HepG2 (cell line): ENCODE measurements around the gene RPP21. TPM values are rescaled to one million over a fixed set of nuclear protein-coding genes. Genes with fewer than 3 reads are reported as not detected.
A peak's percentile ranks its signal among the peaks of the same experiment; 100 is the strongest.

Experiments
- ATAC-seq: fragments of 200-7000 bp; cut with Tn5 transposase; 3 replicates; pipeline ENCODE4 v1.9.1; 2020; ENCODE audit warnings: mild to moderate bottlenecking, moderate library complexity
- BruUV-seq: library from RNA; stranded (reverse); fragments of 400-500 nt; replicated peaks from 2 replicates; lab custom pipeline; 2021; lab: Mats Ljungman, UMichigan
- CTCF ChIA-PET: fragments of 300-600 bp; formaldehyde crosslinking; extraction: SDS; loops from one replicate; lab custom pipeline; 2021; ENCODE audit warnings: low total read pairs, inconsistent platforms, low intra/inter-chr PET ratio; lab: Yijun Ruan, JAX
- POLR2A ChIA-PET: fragments of 350-600 bp; sonication (Branson Sonifier 250); formaldehyde crosslinking; loops from one replicate; lab custom pipeline; 2020; ENCODE audit warnings: antibody characterized with exemption, inconsistent platforms; lab: Yijun Ruan, JAX
- DNase-seq: peaks from one replicate; pipeline ENCODE4 v3.0.0-alpha.2; 2015; ENCODE audit warnings: low spot score
- FAIRE-seq: peaks from 3 replicates; lab custom pipeline; 2011; peaks lifted over from hg19 to GRCh38; lab: Jason Lieb, UNC
- H2AFZ ChIP-seq: one replicate; pipeline ENCODE4 v1.6.1; 2011; ENCODE audit warnings: low read length, inconsistent platforms
- H3K27ac ChIP-seq: fragments of 300-600 bp; 3 replicates; pipeline ENCODE4 v1.8.0; 2011; ENCODE audit warnings: mixed run types, mild to moderate bottlenecking, mixed read lengths, low read length, inconsistent platforms; ENCODE audit not compliant: insufficient read depth; ENCODE audit errors: extremely low read length
- H3K27me3 ChIP-seq, 2 experiments: fragments of 200-600 bp in 1 of 2; 2 replicates in 1 of 2; 3 replicates in 1 of 2; pipeline versions ENCODE4 v1.6.0 to v1.8.0; 2011; ENCODE audit warnings: low read length in 2 of 2, mild to moderate bottlenecking in 2 of 2, moderate library complexity in 2 of 2, inconsistent platforms in 1 of 2; ENCODE audit not compliant: insufficient read depth in 2 of 2, control insufficient read depth in 1 of 2
- H3K36me3 ChIP-seq, 2 experiments: fragments of 200-600 bp in 1 of 2; replicated peaks in 1 of 2; 2 replicates in 1 of 2; 3 replicates in 1 of 2; pipeline versions ENCODE4 v1.5.1 to v1.8.0; 2011; ENCODE audit warnings: low read length in 2 of 2, inconsistent platforms in 1 of 2; ENCODE audit not compliant: insufficient read depth in 2 of 2, control insufficient read depth in 1 of 2
- H3K4me1 ChIP-seq: 2 replicates; pipeline ENCODE4 v1.5.1; 2012; ENCODE audit warnings: low read length, inconsistent platforms; ENCODE audit not compliant: insufficient read depth
- H3K4me2 ChIP-seq: 2 replicates; pipeline ENCODE4 v1.6.0; 2011; ENCODE audit warnings: low read depth, low read length, inconsistent platforms
- H3K4me3 ChIP-seq, 3 experiments: fragments of 200-600 bp in 1 of 3; sonication (generic), shearing (Covaris generic) in 1 of 3; replicated peaks in 1 of 3; 2 replicates each; pipeline ENCODE4 v1.5.1; 2011 to 2016; ENCODE audit warnings: low read length in 3 of 3, inconsistent platforms in 2 of 3, low read depth in 2 of 3, mild to moderate bottlenecking in 2 of 3, control low read depth in 1 of 3, mixed read lengths in 1 of 3; ENCODE audit not compliant: insufficient read depth in 1 of 3
- H3K79me2 ChIP-seq: one replicate; pipeline ENCODE4 v1.6.1; 2011; ENCODE audit warnings: low read length, inconsistent platforms; ENCODE audit not compliant: insufficient read depth
- H3K9ac ChIP-seq: 2 replicates; pipeline ENCODE4 v1.6.0; 2011; ENCODE audit warnings: mild to moderate bottlenecking, low read depth, low read length, inconsistent platforms; ENCODE audit not compliant: insufficient read depth
- H3K9me3 ChIP-seq: 2 replicates; pipeline ENCODE4 v1.5.1; 2012; ENCODE audit warnings: mild to moderate bottlenecking, low read length
- H4K20me1 ChIP-seq: 2 replicates; pipeline ENCODE4 v1.6.0; 2011; ENCODE audit warnings: inconsistent platforms, mild to moderate bottlenecking, low read length, moderate library complexity; ENCODE audit not compliant: insufficient read depth
- EEA1 ChIP-seq: sonication (generic); formaldehyde crosslinking; IDR thresholded peaks from 2 replicates; pipeline ENCODE4 v1.5.1; 2020; ENCODE audit warnings: mild to moderate bottlenecking, missing genetic modification reagents, borderline replicate concordance
- FOSL1 ChIP-seq: sonication (generic); formaldehyde crosslinking; IDR thresholded peaks from 2 replicates; pipeline ENCODE4 v1.9.0; 2021; ENCODE audit warnings: missing genetic modification reagents, borderline replicate concordance
- GTF2F1 ChIP-seq: fragments of 150-350 bp; IDR thresholded peaks from 2 replicates; pipeline ENCODE4 v1.6.1; 2014; ENCODE audit warnings: low read length
- HDAC1 ChIP-seq: sonication (generic); formaldehyde crosslinking; IDR thresholded peaks from 2 replicates; pipeline ENCODE4 v1.5.1; 2020; ENCODE audit warnings: mild to moderate bottlenecking, missing genetic modification reagents
- MAFG ChIP-seq: sonication (generic); formaldehyde crosslinking; IDR thresholded peaks from 2 replicates; pipeline ENCODE4 v1.5.1; 2020; ENCODE audit warnings: mild to moderate bottlenecking, missing genetic modification reagents
- TCF7 ChIP-seq: sonication (generic); IDR thresholded peaks from 2 replicates; pipeline ENCODE4 v1.6.1; 2016; ENCODE audit warnings: antibody characterized with exemption, low read depth
- U2AF1 ChIP-seq: fragments of 200-400 bp; formaldehyde crosslinking; optimal IDR thresholded peaks from 2 replicates; pipeline ENCODE3; 2017; ENCODE audit warnings: mild to moderate bottlenecking, low read depth, low read length
- ZKSCAN1 ChIP-seq: fragments of 150-350 bp; IDR thresholded peaks from 2 replicates; pipeline ENCODE4 v1.6.1; 2014; ENCODE audit warnings: low read length
- ZNF230 ChIP-seq: sonication (generic); formaldehyde crosslinking; IDR thresholded peaks from 2 replicates; pipeline ENCODE4 v1.4.0; 2020; ENCODE audit warnings: mild to moderate bottlenecking, missing genetic modification reagents
- ZNF329 ChIP-seq: sonication (generic); formaldehyde crosslinking; IDR thresholded peaks from 2 replicates; pipeline ENCODE4 v1.9.0; 2021; ENCODE audit warnings: low read depth, mild to moderate bottlenecking, missing genetic modification reagents
- ZNF562 ChIP-seq: sonication (generic); formaldehyde crosslinking; IDR thresholded peaks from 2 replicates; pipeline ENCODE4 v1.8.0; 2022; ENCODE audit warnings: missing genetic modification reagents, borderline replicate concordance
- ZNF816 ChIP-seq: sonication (generic); formaldehyde crosslinking; IDR thresholded peaks from 2 replicates; pipeline ENCODE4 v1.8.0; 2022; ENCODE audit warnings: missing genetic modification reagents, mild to moderate bottlenecking, borderline replicate concordance
- WGBS: methylation state at CpG from one replicate; pipeline ENCODE4 v1.1.6; 2017; ENCODE audit warnings: low lambda C conversion rate; 5-methylcytosine and 5-hydroxymethylcytosine counted together
- in situ Hi-C: cut with HindIII; loops from 2 replicates; pipeline ENCODE4 v1.10.0; 2017; ENCODE audit warnings: low pct_unique_long_range_greater_than_20kb; ENCODE audit not compliant: extremely low pct_ligation_motif_present
- intact Hi-C: fragments of 100-400 bp; cut with micrococcal nuclease; formaldehyde crosslinking; loops from one replicate; pipeline ENCODE4 v1.10.0; 2022; ENCODE audit not compliant: unreplicated experiment
- polyA plus RNA-seq, 8 experiments: library from polyadenylated mRNA; depleted of rRNA in 3 of 8; stranded (reverse) in 7 of 8; unstranded in 1 of 8; fragments of >200 nt; fragmentation: Illumina TruSeq in 4 of 8; extraction: Trizol in 4 of 8; gene quantifications; 2 replicates each; pipeline versions ENCODE4 v1.2.1 to v1.2.3, GENCODE V29; 2011 to 2016; ENCODE audit warnings: low read depth in 4 of 8, missing spikeins in 1 of 8, mixed read lengths in 1 of 8; ENCODE audit not compliant: insufficient read depth in 1 of 8
- total RNA-seq, 5 experiments: library from RNA; depleted of rRNA; stranded (reverse); fragments of >200 nt; fragmentation: Illumina TruSeq; extraction: Trizol; gene quantifications; 2 replicates each; pipeline ENCODE4 v1.2.3, GENCODE V29; 2016; ENCODE audit warnings: low read depth in 1 of 5
- TF ChIP-seq, protein P1 (sequence below): sonication (generic); formaldehyde crosslinking; IDR thresholded peaks from 2 replicates; pipeline ENCODE4 v1.4.0; 2020; ENCODE audit warnings: missing genetic modification reagents, borderline replicate concordance
- TF ChIP-seq, protein P2 (sequence below): sonication (generic); formaldehyde crosslinking; conservative IDR thresholded peaks from 2 replicates; pipeline ENCODE4 v1.8.0; 2022; ENCODE audit warnings: mild to moderate bottlenecking, moderate library complexity, missing genetic modification reagents
- TF ChIP-seq, protein P3 (sequence below): IDR thresholded peaks from 2 replicates; pipeline ENCODE4 v1.6.1; 2018; ENCODE audit warnings: missing genetic modification reagents

RPP21 gene
- total and polyA plus RNA-seq, 2 of the 13 experiments (the other 11 are each of a cell fraction or from before 2014, with no cell fraction given): 53.1 to 72.3 TPM

DNA sequence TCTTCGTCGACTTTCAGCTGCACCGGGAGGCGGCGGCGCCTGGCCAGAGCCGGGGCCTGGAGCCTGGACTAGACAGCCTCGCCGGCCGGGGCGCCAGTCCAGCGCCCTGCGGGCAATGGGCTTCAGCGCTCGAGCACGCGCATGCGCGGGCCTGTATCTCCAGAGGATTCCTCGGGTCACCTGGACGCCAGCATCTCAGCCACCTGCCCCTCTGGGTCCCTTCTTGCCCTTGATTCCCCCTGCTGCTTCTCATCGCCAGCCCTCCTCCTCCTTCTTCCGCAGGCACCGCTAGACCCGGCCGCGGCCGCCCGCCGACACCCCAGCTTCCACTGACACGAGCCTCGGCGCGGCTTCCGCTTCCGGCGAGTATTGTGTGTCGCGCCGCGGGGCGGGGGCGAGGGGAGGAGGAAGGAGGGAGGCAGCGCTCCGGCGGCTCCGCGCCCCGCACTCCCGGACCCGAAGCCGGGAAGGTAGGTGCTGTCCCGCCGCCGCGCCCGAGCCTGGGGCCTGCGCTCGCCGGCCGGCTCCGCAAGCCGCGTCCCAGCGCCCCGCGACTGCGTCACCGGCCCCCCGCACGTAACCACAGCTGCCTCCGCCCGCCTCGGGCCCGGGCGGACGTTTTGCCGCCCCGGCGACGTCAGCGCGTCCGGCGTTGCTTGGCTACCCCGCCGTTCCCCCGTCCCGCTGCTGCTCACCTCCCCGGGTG, 18.3 kb upstream of the RPP21 start, which contains the start of gene TRIM39 (continued):
- TF ChIP-seq ZNF230 (CRISPR knock-in tag) (no peak), ZNF562 (CRISPR knock-in tag) (0 out of 2 replicates have a peak, but pooled peaks have one; percentile 37), ZNF329 (CRISPR knock-in tag) (no peak), GTF2F1 (no peak)

DNA sequence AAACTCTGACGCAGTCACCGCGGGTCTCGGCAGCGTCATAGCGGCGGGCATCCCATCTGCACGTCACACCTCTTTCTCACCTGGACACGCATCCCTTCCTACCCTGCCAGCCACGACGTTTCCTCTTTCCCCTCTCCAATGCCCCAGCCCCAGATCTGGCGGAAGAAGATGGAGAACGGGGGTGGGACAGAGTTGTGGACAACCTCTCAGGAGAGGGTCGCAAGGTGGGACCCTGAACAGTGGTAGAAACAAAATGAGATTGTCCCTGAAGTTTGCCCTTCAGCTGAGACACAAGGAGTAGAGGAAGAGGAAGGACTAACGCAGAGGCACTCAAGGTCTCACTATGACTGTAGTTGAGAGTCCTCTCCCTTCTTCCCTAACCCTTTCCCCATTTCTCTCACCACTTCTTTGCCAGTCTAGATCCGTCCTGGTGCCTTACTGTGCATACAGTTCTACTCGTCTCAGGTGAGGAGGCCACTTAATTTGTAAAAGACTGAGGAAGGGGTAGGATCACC, 17.7 kb upstream of the RPP21 start:
- 8% methylated on average over 17 of the region's 17 CpGs for WGBS
- peak overlapping the region; percentile 89 for H3K9ac ChIP-seq
- POLR2A ChIA-PET: interaction anchor here (1.0 to 2.3 kb wide), 6 partner anchors 12 to 225 kb away, joined by 3 to 23 read pairs (median 7); partner anchors contain the start of genes RPP21 and TRIM26
- DNase-seq (no peak), FAIRE-seq (no peak), ATAC-seq (no peak)
- peak overlapping the region; percentile 92 for H3K27ac ChIP-seq
- no TSS peak for BruUV-seq
- H3K4me3 ChIP-seq: peak overlapping the region; percentile 74 to 93 (median 78)
- CTCF ChIA-PET: no interaction called here
- peak overlapping the region; percentile 47 for H2AFZ ChIP-seq
- H3K79me2 ChIP-seq: peaks cover 44% of the 10 kb centered on the region
- intact Hi-C loops (loop anchor here (10.0 kb wide), 1 partner anchor 92 kb away; no protein-coding TSS in a partner anchor), in situ Hi-C loops (no loop called here)
- H3K27me3 ChIP-seq: no peaks in the 10 kb centered on the region; a peak in 1 of 5 replicates
- H4K20me1 ChIP-seq: peaks cover 22% of the 10 kb centered on the region
- peak overlapping the region; percentile 100 for H3K4me2 ChIP-seq
- H3K36me3 ChIP-seq: peaks cover 5 to 20% of the 10 kb centered on the region in 2 experiments
- H3K9me3 ChIP-seq: no peaks in the 10 kb centered on the region
- peaks cover 41% of the 10 kb centered on the region for H3K4me1 ChIP-seq
- TF ChIP-seq, protein P1, sequence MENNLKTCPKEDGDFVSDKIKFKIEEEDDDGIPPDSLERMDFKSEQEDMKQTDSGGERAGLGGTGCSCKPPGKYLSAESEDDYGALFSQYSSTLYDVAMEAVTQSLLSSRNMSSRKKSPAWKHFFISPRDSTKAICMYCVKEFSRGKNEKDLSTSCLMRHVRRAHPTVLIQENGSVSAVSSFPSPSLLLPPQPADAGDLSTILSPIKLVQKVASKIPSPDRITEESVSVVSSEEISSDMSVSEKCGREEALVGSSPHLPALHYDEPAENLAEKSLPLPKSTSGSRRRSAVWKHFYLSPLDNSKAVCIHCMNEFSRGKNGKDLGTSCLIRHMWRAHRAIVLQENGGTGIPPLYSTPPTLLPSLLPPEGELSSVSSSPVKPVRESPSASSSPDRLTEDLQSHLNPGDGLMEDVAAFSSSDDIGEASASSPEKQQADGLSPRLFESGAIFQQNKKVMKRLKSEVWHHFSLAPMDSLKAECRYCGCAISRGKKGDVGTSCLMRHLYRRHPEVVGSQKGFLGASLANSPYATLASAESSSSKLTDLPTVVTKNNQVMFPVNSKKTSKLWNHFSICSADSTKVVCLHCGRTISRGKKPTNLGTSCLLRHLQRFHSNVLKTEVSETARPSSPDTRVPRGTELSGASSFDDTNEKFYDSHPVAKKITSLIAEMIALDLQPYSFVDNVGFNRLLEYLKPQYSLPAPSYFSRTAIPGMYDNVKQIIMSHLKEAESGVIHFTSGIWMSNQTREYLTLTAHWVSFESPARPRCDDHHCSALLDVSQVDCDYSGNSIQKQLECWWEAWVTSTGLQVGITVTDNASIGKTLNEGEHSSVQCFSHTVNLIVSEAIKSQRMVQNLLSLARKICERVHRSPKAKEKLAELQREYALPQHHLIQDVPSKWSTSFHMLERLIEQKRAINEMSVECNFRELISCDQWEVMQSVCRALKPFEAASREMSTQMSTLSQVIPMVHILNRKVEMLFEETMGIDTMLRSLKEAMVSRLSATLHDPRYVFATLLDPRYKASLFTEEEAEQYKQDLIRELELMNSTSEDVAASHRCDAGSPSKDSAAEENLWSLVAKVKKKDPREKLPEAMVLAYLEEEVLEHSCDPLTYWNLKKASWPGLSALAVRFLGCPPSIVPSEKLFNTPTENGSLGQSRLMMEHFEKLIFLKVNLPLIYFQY (CRISPR knock-in tag): no peak
- TF ChIP-seq ZNF816 (CRISPR knock-in tag) (no peak), EEA1 (no peak), U2AF1 (no peak), MAFG (CRISPR knock-in tag) (no peak), FOSL1 (no peak), TCF7 (no peak), HDAC1 (CRISPR knock-in tag) (peak; percentile 2; the same call in 1 of the 2 replicates), ZKSCAN1 (no peak)
- TF ChIP-seq, protein P2, sequence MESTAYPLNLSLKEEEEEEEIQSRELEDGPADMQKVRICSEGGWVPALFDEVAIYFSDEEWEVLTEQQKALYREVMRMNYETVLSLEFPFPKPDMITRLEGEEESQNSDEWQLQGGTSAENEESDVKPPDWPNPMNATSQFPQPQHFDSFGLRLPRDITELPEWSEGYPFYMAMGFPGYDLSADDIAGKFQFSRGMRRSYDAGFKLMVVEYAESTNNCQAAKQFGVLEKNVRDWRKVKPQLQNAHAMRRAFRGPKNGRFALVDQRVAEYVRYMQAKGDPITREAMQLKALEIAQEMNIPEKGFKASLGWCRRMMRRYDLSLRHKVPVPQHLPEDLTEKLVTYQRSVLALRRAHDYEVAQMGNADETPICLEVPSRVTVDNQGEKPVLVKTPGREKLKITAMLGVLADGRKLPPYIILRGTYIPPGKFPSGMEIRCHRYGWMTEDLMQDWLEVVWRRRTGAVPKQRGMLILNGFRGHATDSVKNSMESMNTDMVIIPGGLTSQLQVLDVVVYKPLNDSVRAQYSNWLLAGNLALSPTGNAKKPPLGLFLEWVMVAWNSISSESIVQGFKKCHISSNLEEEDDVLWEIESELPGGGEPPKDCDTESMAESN (CRISPR knock-in tag): no peak
- TF ChIP-seq, protein P3, sequence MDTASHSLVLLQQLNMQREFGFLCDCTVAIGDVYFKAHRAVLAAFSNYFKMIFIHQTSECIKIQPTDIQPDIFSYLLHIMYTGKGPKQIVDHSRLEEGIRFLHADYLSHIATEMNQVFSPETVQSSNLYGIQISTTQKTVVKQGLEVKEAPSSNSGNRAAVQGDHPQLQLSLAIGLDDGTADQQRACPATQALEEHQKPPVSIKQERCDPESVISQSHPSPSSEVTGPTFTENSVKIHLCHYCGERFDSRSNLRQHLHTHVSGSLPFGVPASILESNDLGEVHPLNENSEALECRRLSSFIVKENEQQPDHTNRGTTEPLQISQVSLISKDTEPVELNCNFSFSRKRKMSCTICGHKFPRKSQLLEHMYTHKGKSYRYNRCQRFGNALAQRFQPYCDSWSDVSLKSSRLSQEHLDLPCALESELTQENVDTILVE (CRISPR knock-in tag): no peak
